A549 (cell line): ENCODE measurements around the gene PAX8. TPM values are rescaled to one million over a fixed set of nuclear protein-coding genes. Genes with fewer than 3 reads are reported as not detected.

Source experiments
- ATAC-seq, 2 experiments: fragments of 200-7000 bp in 1 of 2; fragments of >200 bp in 1 of 2; cut with Nextera tagmentation in 1 of 2; cut with Tn5 transposase in 1 of 2; 3 replicates each; pipeline versions ENCODE4 v1.8.0 to v1.9.1; 2018 to 2020; ENCODE audit warnings: mild to moderate bottlenecking in 1 of 2, moderate library complexity in 1 of 2
- CTCF ChIA-PET: fragments of 300-600 bp; sonication (Branson Sonifier 250); formaldehyde crosslinking; extraction: SDS; loops from one replicate; lab custom pipeline; 2021; ENCODE audit warnings: antibody characterized with exemption, inconsistent platforms; lab: Yijun Ruan, JAX
- POLR2A ChIA-PET: fragments of 350-600 bp; formaldehyde crosslinking; extraction: SDS; loops from one replicate; lab custom pipeline; 2021; ENCODE audit warnings: antibody characterized with exemption, inconsistent platforms; lab: Yijun Ruan, JAX
- DNase-seq, 2 experiments: peaks; one replicate each; pipeline versions ENCODE4 v3.0.0 to v3.0.0-alpha.2; 2011 to 2016; ENCODE audit warnings: low read depth in 1 of 2, low spot score in 1 of 2
- FAIRE-seq: peaks from 2 replicates; lab custom pipeline; 2011; peaks lifted over from hg19 to GRCh38; lab: Jason Lieb, UNC
- H3K27ac ChIP-seq, 2 experiments: fragments of >200 bp; sonication (Bioruptor Twin); formaldehyde crosslinking; 3 replicates each; pipeline ENCODE4 v1.5.1; 2016 to 2017
- H3K4me1 ChIP-seq: fragments of >200 bp; sonication (Bioruptor Twin); formaldehyde crosslinking; 3 replicates; pipeline ENCODE4 v1.6.1; 2016
- H3K4me2 ChIP-seq: fragments of >200 bp; sonication (Bioruptor Twin); formaldehyde crosslinking; 3 replicates; pipeline ENCODE4 v1.6.1; 2016
- H3K4me3 ChIP-seq: fragments of >200 bp; sonication (Bioruptor Twin); formaldehyde crosslinking; 3 replicates; pipeline ENCODE4 v1.5.1; 2016
- H3K9me3 ChIP-seq: fragments of >200 bp; sonication (Bioruptor Twin); formaldehyde crosslinking; 3 replicates; pipeline ENCODE4 v1.6.1; 2016
- CHD2 ChIP-seq: fragments of 150-350 bp; IDR thresholded peaks from 2 replicates; pipeline ENCODE4 v1.6.1; 2014; ENCODE audit warnings: low read length; ENCODE audit not compliant: partially characterized antibody
- CHD4 ChIP-seq: fragments of 200-600 bp; sonication (generic); IDR thresholded peaks from 2 replicates; pipeline ENCODE4 v1.6.1; 2016; ENCODE audit warnings: antibody characterized with exemption, mild to moderate bottlenecking, borderline replicate concordance
- EHF ChIP-seq: fragments of 250-450 bp; sonication (Bioruptor Pico); IDR thresholded peaks from 2 replicates; pipeline ENCODE4 v1.5.0; 2020; ENCODE audit warnings: mild to moderate bottlenecking
- EHMT2 ChIP-seq: fragments of 200-600 bp; sonication (generic); IDR thresholded peaks from 2 replicates; pipeline ENCODE4 v1.6.1; 2016; ENCODE audit warnings: antibody characterized with exemption, low read depth, mild to moderate bottlenecking, moderate library complexity
- FOSB ChIP-seq: fragments of 250-450 bp; sonication (Bioruptor Pico); IDR thresholded peaks from 2 replicates; pipeline ENCODE4 v1.5.0; 2020; ENCODE audit warnings: mild to moderate bottlenecking, moderate library complexity
- HOXA7 ChIP-seq: fragments of 250-450 bp; sonication (Bioruptor Pico); IDR thresholded peaks from 2 replicates; pipeline ENCODE4 v1.5.0; 2020; ENCODE audit warnings: mild to moderate bottlenecking, moderate library complexity
- JUN ChIP-seq, 2 experiments: fragments of >200 bp; sonication (Bioruptor Twin); formaldehyde crosslinking; IDR thresholded peaks; 2 replicates in 1 of 2; 3 replicates in 1 of 2; pipeline ENCODE4 v1.6.1; 2016 to 2017
- KDM1A ChIP-seq: fragments of 200-600 bp; sonication (generic); IDR thresholded peaks from 2 replicates; pipeline ENCODE4 v1.6.1; 2016; ENCODE audit warnings: low read depth, mild to moderate bottlenecking
- MAFK ChIP-seq: fragments of 450-650 bp; IDR thresholded peaks from 2 replicates; pipeline ENCODE4 v1.6.1; 2014; ENCODE audit not compliant: partially characterized antibody
- MYC ChIP-seq: IDR thresholded peaks from 2 replicates; pipeline ENCODE4 v1.6.1; 2012; ENCODE audit warnings: mild to moderate bottlenecking, inconsistent platforms, low read length, improper control_type of control experiment, borderline replicate concordance
- NR3C1 ChIP-seq: fragments of >200 bp; sonication (Bioruptor Twin); formaldehyde crosslinking; IDR thresholded peaks from 3 replicates; pipeline ENCODE4 v1.6.1; 2017
- PBX3 ChIP-seq: IDR thresholded peaks from 2 replicates; pipeline ENCODE4 v1.6.1; 2012
- RAD21 ChIP-seq, 2 experiments: fragments of >200 bp in 1 of 2; sonication (Bioruptor Twin) in 1 of 2; formaldehyde crosslinking in 1 of 2; IDR thresholded peaks in 1 of 2; conservative IDR thresholded peaks in 1 of 2; 2 replicates in 1 of 2; 3 replicates in 1 of 2; pipeline ENCODE4 v1.6.1; 2012 to 2018; ENCODE audit warnings: inconsistent platforms in 1 of 2
- RARB ChIP-seq: fragments of 250-450 bp; sonication (Bioruptor Pico); IDR thresholded peaks from 2 replicates; pipeline ENCODE4 v1.8.0; 2021; ENCODE audit warnings: mild to moderate bottlenecking, moderate library complexity
- RFX5 ChIP-seq: fragments of 450-650 bp; IDR thresholded peaks from 2 replicates; pipeline ENCODE4 v1.7.1; 2014; ENCODE audit warnings: antibody characterized with exemption, mild to moderate bottlenecking, moderate library complexity
- RNF2 ChIP-seq: fragments of 200-600 bp; sonication (generic); IDR thresholded peaks from 2 replicates; pipeline ENCODE4 v1.6.1; 2016; ENCODE audit warnings: low read depth, mild to moderate bottlenecking, antibody characterized with exemption, moderate library complexity, borderline replicate concordance
- SMC3 ChIP-seq: fragments of >200 bp; sonication (Bioruptor Twin); formaldehyde crosslinking; IDR thresholded peaks from 3 replicates; pipeline ENCODE4 v1.6.1; 2018; ENCODE audit warnings: inconsistent platforms
- TP53 ChIP-seq: fragments of 250-450 bp; sonication (Bioruptor Pico); IDR thresholded peaks from 2 replicates; pipeline ENCODE4 v1.5.0; 2021; ENCODE audit warnings: mild to moderate bottlenecking, moderate library complexity
- ZFP36 ChIP-seq: fragments of 450-650 bp; IDR thresholded peaks from 2 replicates; pipeline ENCODE4 v1.6.1; 2014; ENCODE audit warnings: borderline replicate concordance; ENCODE audit not compliant: partially characterized antibody
- ZSCAN20 ChIP-seq: fragments of 250-450 bp; sonication (Bioruptor Pico); IDR thresholded peaks from 2 replicates; pipeline ENCODE4 v1.8.0; 2022; ENCODE audit warnings: mild to moderate bottlenecking, moderate library complexity
- WGBS: methylation state at CpG from one replicate; pipeline ENCODE4 v1.1.6; 2017; ENCODE audit errors: missing lambda C conversion rate; 5-methylcytosine and 5-hydroxymethylcytosine counted together
- polyA plus RNA-seq, 4 experiments: library from polyadenylated mRNA; depleted of rRNA in 3 of 4; stranded (reverse); fragments of >200 nt; fragmentation: RNase III in 1 of 4; extraction: RNeasy Plus Mini Kit Qiagen cat#74134 plus additional on column Dnase treatment in 1 of 4; gene quantifications; 2 replicates in 3 of 4; 3 replicates in 1 of 4; pipeline ENCODE4 v1.2.3, GENCODE V29; 2011 to 2017
- TF ChIP-seq, protein P1 (sequence below): fragments of 200-600 bp; sonication (generic); IDR thresholded peaks from 2 replicates; pipeline ENCODE4 v1.6.1; 2016; ENCODE audit warnings: antibody characterized with exemption, mild to moderate bottlenecking, moderate library complexity
- TF ChIP-seq, protein P2 (sequence below): fragments of 150-350 bp; IDR thresholded peaks from 2 replicates; pipeline ENCODE4 v1.6.1; 2014; ENCODE audit warnings: low read depth, mild to moderate bottlenecking, low read length

PAX8 gene
- polyA plus RNA-seq, 2 of the 4 experiments (the other 2 are of a cell fraction): 0.71 to 0.81 TPM

GRCh38 chr2:113229795-113230194, 48.9 kb downstream of the PAX8 start:
- 84% methylated on average over 2 of the region's 3 CpGs for WGBS
- ATAC-seq (no peak), FAIRE-seq (no peak), DNase-seq (no peak)
- ChIA-PET CTCF (interaction anchor here (0.6 to 6.7 kb wide), 6 partner anchors 9 to 140 kb away, joined by 3 to 25 read pairs (median 6); no protein-coding TSS in a partner anchor), POLR2A (interaction anchor here (1.9 kb wide), 1 partner anchor 10 kb away, joined by 4 read pairs; no protein-coding TSS in a partner anchor)
- Histone ChIP-seq H3K4me3 (no peak overlapping the region), H3K4me1 (peaks cover 67% of the 10 kb centered on the region), H3K27ac (peak overlapping the region; percentile 50 to 91), H3K4me2 (no peak overlapping the region), H3K9me3 (no peaks in the 10 kb centered on the region)
- TF ChIP-seq FOSB (no peak), RAD21 (conservative IDR thresholded peaks at IDR 0.05 in 1 of 2, IDR thresholded peaks at IDR 0.05 in 1 of 2) (no peak), CHD4 (no peak), ZFP36 (no peak), RFX5 (no peak), ZSCAN20 (no peak), KDM1A (no peak), RNF2 (no peak), HOXA7 (CRISPR knock-in tag) (no peak), SMC3 (no peak), RARB (CRISPR knock-in tag) (no peak), MAFK (no peak), PBX3 (no peak), EHF (CRISPR knock-in tag) (no peak), EHMT2 (no peak), TP53 (CRISPR knock-in tag) (no peak), NR3C1 (no peak), JUN (IDR thresholded peaks at IDR 0.05) (no peak)
- TF ChIP-seq, protein P1, sequence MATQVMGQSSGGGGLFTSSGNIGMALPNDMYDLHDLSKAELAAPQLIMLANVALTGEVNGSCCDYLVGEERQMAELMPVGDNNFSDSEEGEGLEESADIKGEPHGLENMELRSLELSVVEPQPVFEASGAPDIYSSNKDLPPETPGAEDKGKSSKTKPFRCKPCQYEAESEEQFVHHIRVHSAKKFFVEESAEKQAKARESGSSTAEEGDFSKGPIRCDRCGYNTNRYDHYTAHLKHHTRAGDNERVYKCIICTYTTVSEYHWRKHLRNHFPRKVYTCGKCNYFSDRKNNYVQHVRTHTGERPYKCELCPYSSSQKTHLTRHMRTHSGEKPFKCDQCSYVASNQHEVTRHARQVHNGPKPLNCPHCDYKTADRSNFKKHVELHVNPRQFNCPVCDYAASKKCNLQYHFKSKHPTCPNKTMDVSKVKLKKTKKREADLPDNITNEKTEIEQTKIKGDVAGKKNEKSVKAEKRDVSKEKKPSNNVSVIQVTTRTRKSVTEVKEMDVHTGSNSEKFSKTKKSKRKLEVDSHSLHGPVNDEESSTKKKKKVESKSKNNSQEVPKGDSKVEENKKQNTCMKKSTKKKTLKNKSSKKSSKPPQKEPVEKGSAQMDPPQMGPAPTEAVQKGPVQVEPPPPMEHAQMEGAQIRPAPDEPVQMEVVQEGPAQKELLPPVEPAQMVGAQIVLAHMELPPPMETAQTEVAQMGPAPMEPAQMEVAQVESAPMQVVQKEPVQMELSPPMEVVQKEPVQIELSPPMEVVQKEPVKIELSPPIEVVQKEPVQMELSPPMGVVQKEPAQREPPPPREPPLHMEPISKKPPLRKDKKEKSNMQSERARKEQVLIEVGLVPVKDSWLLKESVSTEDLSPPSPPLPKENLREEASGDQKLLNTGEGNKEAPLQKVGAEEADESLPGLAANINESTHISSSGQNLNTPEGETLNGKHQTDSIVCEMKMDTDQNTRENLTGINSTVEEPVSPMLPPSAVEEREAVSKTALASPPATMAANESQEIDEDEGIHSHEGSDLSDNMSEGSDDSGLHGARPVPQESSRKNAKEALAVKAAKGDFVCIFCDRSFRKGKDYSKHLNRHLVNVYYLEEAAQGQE: no peak
- TF ChIP-seq, protein P2, sequence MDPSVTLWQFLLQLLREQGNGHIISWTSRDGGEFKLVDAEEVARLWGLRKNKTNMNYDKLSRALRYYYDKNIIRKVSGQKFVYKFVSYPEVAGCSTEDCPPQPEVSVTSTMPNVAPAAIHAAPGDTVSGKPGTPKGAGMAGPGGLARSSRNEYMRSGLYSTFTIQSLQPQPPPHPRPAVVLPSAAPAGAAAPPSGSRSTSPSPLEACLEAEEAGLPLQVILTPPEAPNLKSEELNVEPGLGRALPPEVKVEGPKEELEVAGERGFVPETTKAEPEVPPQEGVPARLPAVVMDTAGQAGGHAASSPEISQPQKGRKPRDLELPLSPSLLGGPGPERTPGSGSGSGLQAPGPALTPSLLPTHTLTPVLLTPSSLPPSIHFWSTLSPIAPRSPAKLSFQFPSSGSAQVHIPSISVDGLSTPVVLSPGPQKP: no peak

- WGBS: 73% methylated on average over 3 of the region's 3 CpGs
- no peak for FAIRE-seq
- H3K27ac ChIP-seq: peak overlapping the region; percentile 50 to 91
- no peaks in the 10 kb centered on the region for H3K9me3 ChIP-seq
- no peak overlapping the region for H3K4me3 ChIP-seq
- peaks cover 65% of the 10 kb centered on the region for H3K4me1 ChIP-seq
- peak overlapping the region; percentile 9; the same call in 1 of the 3 replicates for H3K4me2 ChIP-seq
- ChIA-PET CTCF (interaction anchor here (0.6 to 4.4 kb wide), 4 partner anchors 9 to 141 kb away, joined by 3 to 18 read pairs (median 6); no protein-coding TSS in a partner anchor), POLR2A (interaction anchor here (1.9 kb wide), 1 partner anchor 11 kb away, joined by 4 read pairs; no protein-coding TSS in a partner anchor)
- ATAC-seq: no peak
- TF ChIP-seq MYC (no peak), RARB (CRISPR knock-in tag) (no peak), ZSCAN20 (no peak), CHD2 (no peak), CHD4 (no peak), NR3C1 (no peak)
- TF ChIP-seq, protein P1: no peak
- TF ChIP-seq, all 56 proteins: peak for 0
- no peak for DNase-seq
Measured at GRCh38 chr2:113228991-113229716, 49.6 kb downstream of the PAX8 start.
